ENCODE results near the gene PGAP3. TPM values are rescaled to one million over a fixed set of nuclear protein-coding genes. Genes with fewer than 3 reads are reported as not detected.
A peak's percentile ranks its signal among the peaks of the same experiment; 100 is the strongest.

The PGAP3 gene
- total RNA-seq, 1 donor from 2014 or later, result 23.8 TPM

GRCh38 chr17:39661744-39662541 is 25.9 kb downstream of the PGAP3 start:
- no peak for DNase-seq (ENCODE audit: low spot score)
- no peak for ATAC-seq

- DNase-seq (ENCODE audit: low spot score) (no peak), ATAC-seq (peak; percentile 8)
These were observed 27.2 kb downstream of the PGAP3 start for GRCh38 chr17:39660397-39661385.

GRCh38 chr17:39660011-39660360 is 27.9 kb downstream of the PGAP3 start:
- no peak for ATAC-seq
- no peak for DNase-seq (ENCODE audit: low spot score)

- DNase-seq (ENCODE audit: low spot score) (no peak), ATAC-seq (peak; percentile 20)
These were observed 28.4 kb downstream of the PGAP3 start for GRCh38 chr17:39659279-39660010.

- no peak for DNase-seq (ENCODE audit: low spot score)
- no peak for ATAC-seq
These were observed 29.1 kb downstream of the PGAP3 start for GRCh38 chr17:39658760-39659159.

GRCh38 chr17:39658346-39658745 is 29.5 kb downstream of the PGAP3 start:
- DNase-seq (ENCODE audit: low spot score), result no peak
- no peak for ATAC-seq

- no peak for ATAC-seq
- DNase-seq (ENCODE audit: low spot score), result no peak
These were observed 32.8 kb downstream of the PGAP3 start for GRCh38 chr17:39655105-39655504.

GRCh38 chr17:39653662-39654331 is 34.1 kb downstream of the PGAP3 start:
- peak; percentile 82 for ATAC-seq

GRCh38 chr17:39653316-39653661 is 34.6 kb downstream of the PGAP3 start:
- no peak for DNase-seq (ENCODE audit: low spot score)
- ATAC-seq, result no peak

More at GRCh38 chr17:39653662-39654331, 34.1 kb downstream of the PGAP3 start:
- DNase-seq (ENCODE audit: low spot score), result no peak

GRCh38 chr17:39652587-39653315 is 35.1 kb downstream of the PGAP3 start:
- ATAC-seq, result peak; percentile 15
- no peak for DNase-seq (ENCODE audit: low spot score)

GRCh38 chr17:39651923-39652586 is 35.8 kb downstream of the PGAP3 start:
- ATAC-seq, result no peak
- DNase-seq (ENCODE audit: low spot score), result no peak

- DNase-seq (ENCODE audit: low spot score) (no peak), ATAC-seq (no peak)
These were observed 37.7 kb downstream of the PGAP3 start for GRCh38 chr17:39650121-39650579.

- DNase-seq (ENCODE audit: low spot score) (no peak), ATAC-seq (no peak)
These were observed 39.1 kb downstream of the PGAP3 start for GRCh38 chr17:39648616-39649366.

GRCh38 chr17:39647256-39647655 is 40.6 kb downstream of the PGAP3 start:
- no peak for DNase-seq (ENCODE audit: low spot score)

GRCh38 chr17:39643271-39643670 is 44.6 kb downstream of the PGAP3 start:
- ATAC-seq (no peak), DNase-seq (ENCODE audit: low spot score) (no peak)

More at GRCh38 chr17:39647256-39647655, 40.6 kb downstream of the PGAP3 start:
- no peak for ATAC-seq

- no peak for DNase-seq (ENCODE audit: low spot score)
- no peak for ATAC-seq
These were observed 45.4 kb downstream of the PGAP3 start for GRCh38 chr17:39642291-39643074.

GRCh38 chr17:39641883-39642282 is 46.0 kb downstream of the PGAP3 start:
- DNase-seq (ENCODE audit: low spot score) (no peak), ATAC-seq (no peak)

GRCh38 chr17:39641097-39641496 is 46.8 kb downstream of the PGAP3 start:
- DNase-seq (ENCODE audit: low spot score), result no peak
- ATAC-seq, result no peak

Measured in left lobe of liver (tissue), 2 donors.